NCI-H446 treated with DMSO at 0.1 percent for 48 hours (cell line): ENCODE measurements around the gene CCDC138.

Source experiments
- DNase-seq: peaks from one replicate; lab custom pipeline; 2025; lab: John Stamatoyannopoulos, UW

The CCDC138 gene

GRCh38 chr2:108896741-108897140 is 110.2 kb downstream of the CCDC138 start:
- no peak for DNase-seq

DNA sequence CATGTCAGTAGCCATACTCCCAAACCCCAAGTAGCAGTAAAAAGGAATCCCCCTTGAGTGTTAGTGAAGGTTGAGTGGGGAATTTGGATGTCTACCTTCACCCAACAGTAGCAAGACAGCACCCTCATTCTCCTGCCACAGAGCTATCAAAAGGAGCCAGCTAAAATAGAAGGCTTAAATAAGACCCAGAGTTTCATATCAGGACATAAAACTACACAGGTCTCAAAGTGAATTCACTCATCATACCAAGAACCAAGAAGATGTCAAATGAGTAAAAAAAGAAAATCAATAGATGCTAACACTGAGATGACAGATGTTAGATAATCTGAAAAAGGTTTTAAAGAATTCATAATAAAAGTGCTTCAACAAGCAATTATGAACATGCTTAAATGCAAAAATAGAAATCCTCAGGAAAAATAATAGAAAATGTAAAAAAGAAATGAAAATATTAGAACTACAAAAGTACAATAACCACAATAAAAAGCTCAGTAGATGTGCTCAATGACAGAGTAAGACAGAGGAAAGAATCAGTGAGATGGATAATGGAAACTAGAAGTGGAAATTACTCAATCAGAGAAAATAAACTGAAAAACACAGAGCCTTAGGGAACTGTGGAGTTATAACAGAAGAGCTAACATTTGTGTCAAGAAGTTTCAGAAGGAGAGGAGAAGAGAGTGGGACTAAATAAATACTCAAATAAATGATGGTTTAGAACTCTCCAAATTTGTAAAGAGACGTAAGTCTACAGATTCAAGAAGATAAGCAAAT is 111.9 kb downstream of the CCDC138 start:
- no peak for DNase-seq

DNA sequence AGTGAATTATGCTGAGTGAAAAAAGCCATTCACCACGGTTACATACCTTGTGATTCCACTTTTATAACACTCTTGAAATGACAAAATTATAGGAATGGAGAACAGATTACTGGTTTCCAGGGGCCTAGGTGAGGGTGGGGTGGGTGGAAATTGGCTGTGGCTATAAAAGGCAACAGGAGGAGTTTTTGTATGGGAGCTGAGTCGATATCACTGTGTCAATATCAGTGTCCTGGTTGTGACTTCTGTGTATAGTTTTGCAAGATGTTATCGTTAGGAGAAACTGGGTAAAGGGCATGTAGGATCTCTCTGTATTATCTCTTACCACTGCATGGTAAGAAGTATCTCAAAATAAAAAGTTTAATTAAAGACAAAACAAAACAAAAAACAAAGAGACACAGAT is 118.1 kb downstream of the CCDC138 start:
- DNase-seq, result no peak

GRCh38 chr2:108905176-108905575 is 118.6 kb downstream of the CCDC138 start:
- DNase-seq, result no peak

GRCh38 chr2:108905906-108906305 is 119.3 kb downstream of the CCDC138 start:
- DNase-seq, result no peak

DNA sequence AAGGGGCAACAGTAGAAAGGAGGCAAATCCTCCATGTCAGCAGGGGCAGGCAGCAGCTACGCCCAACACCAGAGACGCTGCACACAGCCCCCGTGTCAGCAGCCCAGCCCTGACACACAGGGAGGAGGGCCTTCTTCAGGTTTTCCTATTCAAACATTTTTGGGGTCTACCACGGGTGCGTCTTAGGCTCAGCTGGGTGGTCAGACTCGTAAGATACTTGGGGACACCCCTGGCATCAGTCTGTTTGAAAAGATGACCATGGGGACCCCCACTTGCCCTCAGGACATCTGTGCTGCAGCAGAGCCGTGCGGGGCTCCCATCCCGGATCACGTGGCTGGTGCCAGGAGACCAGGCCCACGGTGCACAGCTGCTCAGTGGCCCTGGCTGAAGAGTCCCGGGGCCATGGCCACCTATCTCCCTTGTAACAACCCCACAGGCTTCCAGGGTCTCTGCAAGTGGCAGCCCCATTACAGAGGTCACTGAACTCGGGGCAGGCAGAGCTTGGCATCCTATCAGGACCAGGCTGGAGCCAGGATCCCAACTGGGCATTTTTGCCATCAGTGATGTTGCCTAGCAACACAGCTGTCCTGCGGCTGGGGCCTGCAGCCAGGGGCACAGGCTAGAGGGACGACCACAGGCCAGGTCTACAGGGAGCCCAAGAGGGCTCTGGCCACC is 120.0 kb downstream of the CCDC138 start:
- DNase-seq, result no peak

GRCh38 chr2:108907822-108908712 is 121.5 kb downstream of the CCDC138 start:
- no peak for DNase-seq

GRCh38 chr2:108908713-108909070 is 122.1 kb downstream of the CCDC138 start:
- DNase-seq, result no peak

GRCh38 chr2:108909275-108909823 is 122.8 kb downstream of the CCDC138 start:
- no peak for DNase-seq

- no peak for DNase-seq
These were observed 123.5 kb downstream of the CCDC138 start for GRCh38 chr2:108910011-108910431.

- DNase-seq, result no peak
These were observed 124.2 kb downstream of the CCDC138 start for GRCh38 chr2:108910541-108911396.

- no peak for DNase-seq
These were observed 124.8 kb downstream of the CCDC138 start for GRCh38 chr2:108911401-108911800.

GRCh38 chr2:108911807-108912628 is 125.4 kb downstream of the CCDC138 start:
- no peak for DNase-seq

GRCh38 chr2:108912629-108912902 is 126.0 kb downstream of the CCDC138 start:
- no peak for DNase-seq

- no peak for DNase-seq
These were observed 129.7 kb downstream of the CCDC138 start for GRCh38 chr2:108916122-108916795.

DNA sequence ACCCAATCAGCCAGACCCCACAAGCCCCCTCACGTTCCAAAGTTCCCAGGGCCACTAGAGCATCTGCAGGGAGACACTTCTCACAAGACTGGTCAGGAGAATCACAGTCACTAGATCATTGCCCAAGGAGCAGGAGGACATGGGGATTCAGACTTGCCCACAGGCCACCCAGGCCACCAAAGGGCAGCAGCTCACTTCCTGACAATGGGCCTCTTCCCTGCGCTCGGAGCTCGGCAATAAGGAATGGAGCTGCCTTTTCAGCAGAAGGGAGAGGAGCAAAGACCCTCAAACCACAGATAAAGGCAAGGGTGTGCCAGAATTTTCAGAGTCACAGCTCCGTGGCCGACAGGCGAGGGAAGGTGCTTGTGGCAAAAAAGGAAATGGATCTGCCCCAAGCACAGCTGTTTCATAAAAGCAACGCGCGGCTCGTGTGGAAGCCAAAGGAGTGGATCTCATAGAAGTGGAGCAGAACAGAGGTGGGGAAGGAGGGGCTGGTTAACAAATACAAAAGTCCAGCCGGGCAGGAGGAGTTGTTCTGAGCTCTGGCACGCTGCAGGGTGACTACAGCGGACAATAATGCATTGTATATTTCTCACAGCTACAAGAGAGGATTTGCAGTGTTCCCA is 130.3 kb downstream of the CCDC138 start:
- no peak for DNase-seq

DNA sequence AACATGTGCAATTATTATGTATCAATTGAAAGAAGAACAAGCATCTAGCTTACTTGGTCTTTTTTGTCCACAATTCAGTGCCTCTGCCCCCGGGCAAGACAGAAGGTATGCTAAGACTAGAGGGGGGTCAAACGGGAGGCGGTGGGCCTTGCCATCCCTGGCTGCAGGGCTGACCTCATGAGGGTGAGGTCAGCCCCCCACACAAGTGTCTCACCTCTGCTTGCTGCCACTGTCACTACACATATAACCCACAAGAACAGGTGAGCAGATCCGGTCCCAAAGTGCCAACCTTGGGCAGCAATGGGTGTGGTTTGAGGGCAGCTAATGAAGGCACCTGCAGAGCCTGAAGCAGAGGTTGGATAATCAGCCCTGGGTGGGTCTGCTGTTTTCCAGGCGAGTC is 131.0 kb downstream of the CCDC138 start:
- DNase-seq, result no peak

DNA sequence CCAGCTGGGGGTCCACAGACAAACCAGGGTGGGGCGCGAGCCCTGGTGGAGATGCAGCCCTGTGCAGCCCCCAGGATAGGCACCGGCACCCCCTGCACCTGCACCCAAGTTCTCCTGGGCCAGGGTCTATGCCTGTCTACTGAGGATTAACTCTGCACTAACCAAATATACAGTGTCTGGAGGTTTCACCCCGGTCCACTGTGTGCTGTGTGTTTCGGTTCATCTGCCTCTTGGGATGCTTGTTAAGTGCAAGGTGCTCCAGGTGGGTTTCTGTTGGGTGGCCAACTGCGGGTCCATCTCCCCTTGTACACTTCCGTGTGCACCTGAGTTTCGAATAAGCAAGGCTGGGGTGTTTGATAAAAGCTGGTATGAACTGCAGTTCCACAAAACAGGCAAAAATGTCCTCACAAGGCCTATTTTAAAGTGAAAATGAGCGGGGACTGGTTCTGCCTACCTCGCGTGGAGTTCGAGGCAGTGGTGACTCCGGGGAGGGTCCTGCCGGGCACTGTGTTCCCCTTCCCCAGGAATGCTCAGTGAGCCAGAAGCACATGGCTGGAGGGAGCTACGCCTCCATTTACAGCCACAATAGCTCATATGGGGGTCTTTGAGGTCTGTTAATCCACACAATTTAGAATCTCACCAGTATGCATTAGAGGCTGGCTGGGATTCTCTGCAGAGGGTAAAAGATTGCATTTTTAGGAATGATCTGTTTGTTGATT is 131.7 kb downstream of the CCDC138 start:
- no peak for DNase-seq

GRCh38 chr2:108918941-108919341 is 132.4 kb downstream of the CCDC138 start:
- no peak for DNase-seq
